ENCODE data around the gene EFCAB12. TPM values are rescaled to one million over a fixed set of nuclear protein-coding genes. Genes with fewer than 3 reads are reported as not detected.
A peak's percentile ranks its signal among the peaks of the same experiment; 100 is the strongest.

Gene EFCAB12
- total and polyA plus RNA-seq, 2 of the 13 experiments (the other 11 are each of a cell fraction or from before 2014, with no cell fraction given), result 0.31 to 2.4 TPM

GRCh38 chr3:129439817-129440617, 11.6 kb upstream of the EFCAB12 start, which contains the start of the genes IFT122 and MBD4 (continued):
- TF ChIP-seq SP2 (CRISPR knock-in tag; IDR thresholded peaks at IDR 0.05) (peak; percentile 88), SMARCC2 (IDR thresholded peaks at IDR 0.05) (no peak), ZNF407 (CRISPR knock-in tag; IDR thresholded peaks at IDR 0.05; ENCODE audit: not compliant biosample characterization) (peak; percentile 69), ZNF775 (CRISPR knock-in tag; IDR thresholded peaks at IDR 0.05; ENCODE audit: borderline replicate concordance) (no peak), ZNF619 (CRISPR knock-in tag; IDR thresholded peaks at IDR 0.05) (peak; percentile 57; the same call in 1 of the 2 replicates), KAT8 (CRISPR knock-in tag; IDR thresholded peaks at IDR 0.05) (peak; percentile 74), CENPT (CRISPR knock-in tag; IDR thresholded peaks at IDR 0.05; ENCODE audit: low read depth) (peak; percentile 79; the same call in 1 of the 2 replicates), KLF13 (CRISPR knock-in tag; IDR thresholded peaks at IDR 0.05) (no peak), KMT2A (CRISPR knock-in tag; IDR thresholded peaks at IDR 0.05) (peak; percentile 68), ZBTB7A (CRISPR knock-in tag; IDR thresholded peaks at IDR 0.05) (peak; percentile 69; the same call in 1 of the 2 replicates), ZNF224 (CRISPR knock-in tag; IDR thresholded peaks at IDR 0.05) (peak; percentile 91; the same call in 1 of the 2 replicates)
- TF ChIP-seq, protein P1, sequence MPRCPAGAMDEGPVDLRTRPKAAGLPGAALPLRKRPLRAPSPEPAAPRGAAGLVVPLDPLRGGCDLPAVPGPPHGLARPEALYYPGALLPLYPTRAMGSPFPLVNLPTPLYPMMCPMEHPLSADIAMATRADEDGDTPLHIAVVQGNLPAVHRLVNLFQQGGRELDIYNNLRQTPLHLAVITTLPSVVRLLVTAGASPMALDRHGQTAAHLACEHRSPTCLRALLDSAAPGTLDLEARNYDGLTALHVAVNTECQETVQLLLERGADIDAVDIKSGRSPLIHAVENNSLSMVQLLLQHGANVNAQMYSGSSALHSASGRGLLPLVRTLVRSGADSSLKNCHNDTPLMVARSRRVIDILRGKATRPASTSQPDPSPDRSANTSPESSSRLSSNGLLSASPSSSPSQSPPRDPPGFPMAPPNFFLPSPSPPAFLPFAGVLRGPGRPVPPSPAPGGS (CRISPR knock-in tag; IDR thresholded peaks at IDR 0.05), result peak; percentile 95
- TF ChIP-seq, protein P2, sequence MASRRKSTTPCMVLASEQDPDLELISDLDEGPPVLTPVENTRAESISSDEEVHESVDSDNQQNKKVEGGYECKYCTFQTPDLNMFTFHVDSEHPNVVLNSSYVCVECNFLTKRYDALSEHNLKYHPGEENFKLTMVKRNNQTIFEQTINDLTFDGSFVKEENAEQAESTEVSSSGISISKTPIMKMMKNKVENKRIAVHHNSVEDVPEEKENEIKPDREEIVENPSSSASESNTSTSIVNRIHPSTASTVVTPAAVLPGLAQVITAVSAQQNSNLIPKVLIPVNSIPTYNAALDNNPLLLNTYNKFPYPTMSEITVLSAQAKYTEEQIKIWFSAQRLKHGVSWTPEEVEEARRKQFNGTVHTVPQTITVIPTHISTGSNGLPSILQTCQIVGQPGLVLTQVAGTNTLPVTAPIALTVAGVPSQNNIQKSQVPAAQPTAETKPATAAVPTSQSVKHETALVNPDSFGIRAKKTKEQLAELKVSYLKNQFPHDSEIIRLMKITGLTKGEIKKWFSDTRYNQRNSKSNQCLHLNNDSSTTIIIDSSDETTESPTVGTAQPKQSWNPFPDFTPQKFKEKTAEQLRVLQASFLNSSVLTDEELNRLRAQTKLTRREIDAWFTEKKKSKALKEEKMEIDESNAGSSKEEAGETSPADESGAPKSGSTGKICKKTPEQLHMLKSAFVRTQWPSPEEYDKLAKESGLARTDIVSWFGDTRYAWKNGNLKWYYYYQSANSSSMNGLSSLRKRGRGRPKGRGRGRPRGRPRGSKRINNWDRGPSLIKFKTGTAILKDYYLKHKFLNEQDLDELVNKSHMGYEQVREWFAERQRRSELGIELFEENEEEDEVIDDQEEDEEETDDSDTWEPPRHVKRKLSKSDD (CRISPR knock-in tag; IDR thresholded peaks at IDR 0.05; ENCODE audit: low read depth), result peak; percentile 99

Data from HepG2 (cell line).